GM12874 (cell line): ENCODE data around the gene KRT15.

Experiments
- CTCF ChIP-seq: IDR thresholded peaks from 2 replicates; pipeline ENCODE4 v1.5.1; 2011; ENCODE audit warnings: low read depth, mild to moderate bottlenecking, control low read depth, low read length, moderate library complexity; ENCODE audit not compliant: insufficient read depth

KRT15 gene

GRCh38 chr17:41467561-41467960, 51.1 kb downstream of the KRT15 start:
- no peak for TF ChIP-seq CTCF

- no peak for TF ChIP-seq CTCF
These were observed 51.7 kb downstream of the KRT15 start, which contains the start of gene KRT32 for GRCh38 chr17:41466988-41467387. Gene KRT32 (minus strand): TSS chr17:41467386. CDS start chr17:41467325, 61 bp downstream.

GRCh38 chr17:41464682-41465081, 54.0 kb downstream of the KRT15 start:
- TF ChIP-seq CTCF, result no peak

- no peak for TF ChIP-seq CTCF
These were observed 54.5 kb downstream of the KRT15 start for GRCh38 chr17:41464173-41464572.

- TF ChIP-seq CTCF, result no peak
These were observed 54.9 kb downstream of the KRT15 start for GRCh38 chr17:41463746-41464145.
